Measurements from ENCODE around the gene RHEBL1. TPM values are rescaled to one million over a fixed set of nuclear protein-coding genes. Genes with fewer than 3 reads are reported as not detected.

RHEBL1 gene
- total RNA-seq, 1 donor from 2014 or later = 5.4 TPM

DNA sequence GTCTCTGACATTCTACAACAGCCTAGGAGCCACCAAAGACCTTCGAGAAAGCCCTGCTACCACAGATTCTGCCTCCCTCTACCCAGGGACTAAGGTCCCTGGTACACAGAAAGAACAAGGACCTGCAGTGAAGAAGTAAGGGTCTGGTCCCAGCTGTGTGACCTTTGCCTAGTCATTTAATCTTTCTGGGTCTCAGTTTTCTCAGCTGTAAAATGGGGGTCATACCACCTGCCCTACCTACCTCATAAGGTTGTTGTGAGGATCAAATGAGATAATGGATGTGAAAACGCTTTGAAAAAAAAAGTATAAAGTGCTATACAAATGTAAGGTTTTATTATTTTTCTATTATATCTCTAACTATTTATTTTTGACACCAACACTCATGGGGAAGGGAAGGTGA lies 46.0 kb downstream of the RHEBL1 start:
- intact Hi-C loops (cut with micrococcal nuclease) = no loop called here

DNA sequence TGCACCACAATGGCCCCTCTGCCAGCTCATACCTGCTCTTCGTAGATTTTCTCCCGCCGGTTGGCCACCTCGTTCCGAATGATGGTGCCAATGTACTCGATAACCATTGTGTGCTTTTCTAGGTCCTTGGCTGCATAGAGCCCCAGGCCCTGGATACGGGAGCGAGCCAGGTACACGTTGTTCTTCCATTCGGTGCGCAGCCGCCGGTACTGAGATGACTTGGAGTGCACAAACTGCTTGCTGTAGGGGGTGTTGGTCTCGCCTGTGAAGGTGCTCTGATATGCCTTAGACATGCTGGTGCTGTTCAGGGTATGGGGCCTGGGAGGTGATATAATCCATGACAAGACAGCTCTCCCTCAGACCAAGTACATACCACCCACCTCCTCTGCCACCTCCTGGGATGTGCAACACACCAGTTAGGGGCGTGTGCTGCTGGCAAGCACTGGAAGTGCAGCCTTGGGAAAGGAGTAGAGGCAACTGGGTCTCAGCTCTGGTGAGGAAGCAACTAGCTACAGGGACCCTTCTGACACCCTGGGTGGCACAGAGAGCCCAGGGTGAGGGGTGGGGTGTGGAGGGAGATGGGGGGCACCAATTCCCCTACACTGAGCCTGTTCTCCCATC lies 47.1 kb downstream of the RHEBL1 start:
- intact Hi-C loops (cut with micrococcal nuclease) = no loop called here

DNA sequence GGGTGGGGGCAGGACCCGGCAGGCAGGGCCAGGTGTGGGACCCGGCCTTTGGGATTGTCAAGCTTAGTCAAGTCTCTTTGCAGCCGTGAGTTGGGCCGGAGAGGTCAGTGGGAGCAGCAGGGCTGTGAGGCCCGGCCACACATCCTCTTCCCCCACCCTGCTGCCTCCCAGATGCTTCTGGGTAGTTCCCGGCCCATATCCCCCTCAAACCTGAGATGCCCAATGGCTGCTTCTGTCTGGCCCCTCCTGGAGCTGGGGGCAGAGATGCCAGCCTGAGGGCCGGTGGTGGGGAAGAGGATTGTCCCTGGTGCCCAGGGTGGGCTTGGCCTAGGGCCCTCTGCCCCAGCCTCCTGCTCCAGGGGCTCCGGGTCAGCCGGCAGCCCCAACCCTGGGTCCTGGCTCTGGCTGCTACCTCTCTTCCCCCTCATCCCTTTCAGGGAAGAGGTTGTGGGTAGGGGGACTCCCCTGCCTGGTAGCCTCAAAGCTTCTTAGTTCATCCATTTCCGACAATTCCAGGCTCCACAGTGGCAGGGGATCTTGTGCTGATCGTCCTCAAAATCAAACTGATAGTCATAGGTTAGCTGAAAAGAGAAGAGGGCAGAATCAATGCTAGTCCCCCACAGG lies 48.4 kb downstream of the RHEBL1 start:
- intact Hi-C loops (cut with micrococcal nuclease) = no loop called here

DNA sequence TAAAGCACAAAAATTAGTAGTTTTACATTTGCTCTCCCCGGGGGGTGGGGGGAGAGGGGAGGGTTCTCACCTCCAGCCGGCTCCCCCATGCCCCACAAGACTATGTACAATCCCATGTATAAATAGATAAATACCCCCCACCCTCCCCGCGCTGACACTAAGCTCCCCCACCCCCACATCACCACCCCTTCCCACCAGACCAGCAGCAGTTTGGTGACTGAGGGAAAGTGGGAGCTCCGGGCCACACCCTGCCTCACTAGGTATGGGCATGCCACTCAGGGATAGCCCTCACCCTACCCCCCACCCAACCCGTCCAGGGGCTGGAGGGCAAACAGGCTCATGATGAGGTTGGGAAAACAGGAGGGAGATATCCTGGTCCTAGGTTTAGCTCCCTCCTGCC lies 49.3 kb downstream of the RHEBL1 start:
- intact Hi-C loops (cut with micrococcal nuclease) = no loop called here

DNA sequence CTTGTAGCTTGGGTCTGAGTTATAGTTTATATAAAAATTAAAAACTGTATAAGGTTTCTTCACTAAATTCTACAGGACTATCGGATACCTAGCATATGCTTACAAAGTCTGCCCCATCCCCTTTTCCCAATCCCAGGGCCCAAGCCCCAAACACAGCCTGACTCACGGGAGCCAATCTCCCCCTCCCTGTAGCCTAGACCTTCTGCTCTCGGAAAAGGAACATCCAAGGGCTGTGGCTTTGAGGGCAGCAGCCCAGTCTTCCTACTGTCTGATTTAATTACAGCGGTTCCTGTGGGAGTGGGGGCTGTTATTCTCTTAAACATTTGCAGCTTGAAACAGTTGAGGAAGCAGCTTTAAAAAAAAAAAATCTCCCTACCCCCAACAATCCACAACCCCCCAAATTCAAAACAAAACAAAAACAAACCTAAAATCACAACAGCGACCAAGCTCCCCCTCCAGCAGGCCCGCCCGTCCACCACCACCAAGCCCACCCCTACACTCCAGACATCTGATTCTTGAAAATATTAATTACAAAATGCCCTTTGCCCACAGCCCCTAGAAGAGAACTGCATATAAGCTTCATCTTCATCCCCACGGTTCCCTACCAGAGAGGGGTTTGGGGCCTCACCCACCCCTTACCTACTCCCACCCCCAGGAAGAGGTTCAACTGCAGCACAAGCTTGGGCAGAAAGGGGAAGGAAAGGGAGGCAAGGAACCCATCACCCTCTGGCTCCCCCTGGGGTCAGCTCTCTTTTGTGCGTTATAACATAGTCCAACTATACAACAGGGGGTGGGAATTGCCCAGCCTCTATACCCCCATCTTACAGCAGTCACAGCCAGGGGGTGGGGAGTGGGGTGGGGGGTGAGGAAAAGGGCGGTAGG lies 50.1 kb downstream of the RHEBL1 start:
- intact Hi-C loops (cut with micrococcal nuclease) = loop anchor here (5.0 kb wide), 1 partner anchor 37 kb away; no protein-coding TSS in a partner anchor

DNA sequence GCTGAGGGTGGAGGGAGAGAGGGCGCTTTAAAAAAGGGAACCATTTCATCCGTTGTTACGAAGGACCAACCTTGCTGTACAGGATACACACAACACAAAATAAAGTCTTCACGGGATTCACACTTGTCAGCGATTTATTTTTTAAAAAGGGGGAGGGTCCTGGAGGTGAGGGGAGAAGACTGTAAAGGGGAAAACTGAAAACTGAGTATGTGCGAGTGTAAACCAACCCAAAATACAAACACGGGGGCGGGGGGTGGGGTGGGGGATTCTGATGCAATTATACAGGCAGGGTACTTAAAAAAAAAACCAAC lies 50.7 kb downstream of the RHEBL1 start:
- intact Hi-C loops (cut with micrococcal nuclease) = loop anchor here (5.0 kb wide), 1 partner anchor 37 kb away; no protein-coding TSS in a partner anchor

DNA sequence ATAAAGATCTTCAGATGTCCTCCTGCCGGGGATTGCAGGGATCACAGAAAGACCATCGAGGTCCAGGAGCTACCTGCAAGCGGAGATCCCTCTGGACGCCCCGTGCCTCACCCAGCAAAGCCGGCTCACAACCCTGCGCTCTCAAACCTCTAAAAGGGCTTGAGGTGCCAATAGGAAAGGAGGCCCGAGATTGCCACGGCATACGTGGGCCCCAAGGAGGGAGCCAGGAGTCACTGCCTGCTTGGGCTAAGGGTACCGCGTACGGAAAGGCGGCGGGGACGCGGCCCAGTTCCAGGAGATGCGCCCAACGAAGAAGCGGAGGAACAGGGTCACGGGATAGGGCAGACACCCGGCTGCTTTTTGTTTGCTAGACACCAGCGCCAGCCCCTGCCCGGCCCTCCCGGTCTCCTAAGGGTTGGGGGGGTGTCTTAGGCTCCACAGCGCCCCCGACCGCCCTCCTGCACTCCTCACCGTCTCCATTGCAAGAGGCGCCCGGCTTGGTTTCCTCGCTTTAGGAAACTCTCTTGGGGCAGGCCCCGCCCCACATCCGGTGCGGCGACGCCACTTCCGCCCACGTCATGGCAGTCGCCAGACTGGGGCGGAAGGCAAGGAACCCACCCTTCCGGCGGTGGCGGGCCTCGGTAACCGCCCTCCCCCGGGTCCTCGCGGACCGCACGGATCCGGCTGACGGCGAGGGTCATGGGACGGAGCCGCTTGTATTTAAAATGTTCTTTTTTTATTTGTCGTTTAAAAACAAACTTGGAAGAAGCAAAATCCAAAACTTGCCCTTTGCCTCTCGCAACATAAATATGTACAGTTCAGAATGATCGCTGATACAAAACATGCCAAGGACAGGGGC lies 51.3 kb downstream of the RHEBL1 start, which contains the start of gene PRKAG1:
Gene PRKAG1 (minus strand): TSS at position 516 of the 859 bp plus-strand sequence. CDS start 36 bp downstream, at position 480.
- intact Hi-C loops (cut with micrococcal nuclease) = loop anchor here (1.0 to 5.0 kb wide), 7 partner anchors 20 to 216 kb away; partner anchors contain the start of gene DDX23

DNA sequence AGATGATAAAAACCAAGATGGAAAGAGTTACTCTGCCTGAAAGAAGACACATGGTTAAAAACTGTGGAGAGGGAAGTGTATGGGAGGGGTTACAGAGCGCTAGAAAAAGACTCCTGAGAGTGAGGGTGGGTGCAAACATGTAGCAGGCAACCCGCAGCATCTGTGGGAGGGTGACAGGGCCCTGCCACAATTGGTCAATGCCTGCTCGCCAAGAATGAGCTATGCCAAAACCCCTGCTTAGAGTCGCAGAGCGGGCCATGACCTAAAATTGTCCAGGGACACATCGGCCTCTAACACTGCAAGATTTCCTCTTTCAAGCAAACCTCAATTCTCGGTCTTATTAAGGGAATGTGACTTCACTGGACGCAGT lies 51.9 kb downstream of the RHEBL1 start:
- intact Hi-C loops (cut with micrococcal nuclease) = loop anchor here (1.0 to 5.0 kb wide), 7 partner anchors 20 to 216 kb away; partner anchors contain the start of gene DDX23

DNA sequence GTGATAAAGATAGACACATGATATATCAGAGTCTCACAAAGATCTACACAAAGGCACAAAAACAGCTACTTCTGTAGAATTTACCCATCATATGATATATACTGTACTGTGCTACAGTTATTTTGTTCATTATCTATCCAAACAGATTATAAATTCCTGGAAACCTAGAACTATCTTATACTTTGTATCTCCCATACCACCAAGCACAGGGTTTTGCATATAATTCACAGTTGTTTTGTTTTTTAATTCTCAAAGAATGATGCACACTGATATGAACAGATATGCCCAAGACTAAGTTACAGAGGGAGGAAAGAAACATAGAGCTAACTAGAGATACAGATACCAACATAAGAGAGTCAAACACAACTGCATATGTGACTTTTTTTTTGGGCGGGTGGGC lies 54.6 kb downstream of the RHEBL1 start:
- intact Hi-C loops (cut with micrococcal nuclease) = loop anchor here (5.0 kb wide), 1 partner anchor 33 kb away; no protein-coding TSS in a partner anchor

Other genes with a start within 250 kb of the RHEBL1 start
- gene DDX23, start 217.8 kb downstream of the RHEBL1 start, total RNA-seq = 120 and 132 TPM in 2 replicates
- gene RND1, start 204.1 kb downstream of the RHEBL1 start, total RNA-seq = 1.6 and 1.7 TPM in 2 replicates
- 55.9 and 59.9 TPM in 2 replicates for gene FKBP11, start 144.5 kb downstream of the RHEBL1 start, total RNA-seq
- 126 TPM in 2 replicates for gene ARF3, start 112.5 kb downstream of the RHEBL1 start, total RNA-seq
- gene WNT10B, start 98.2 kb downstream of the RHEBL1 start, total RNA-seq = 1.2 and 1.9 TPM in 2 replicates
- not detected in 2 replicates for gene WNT1, start 91.7 kb downstream of the RHEBL1 start, total RNA-seq
- 0.16 and 0.23 TPM in 2 replicates for gene DDN, start 70.6 kb downstream of the RHEBL1 start, total RNA-seq
- gene PRKAG1, start 51.2 kb downstream of the RHEBL1 start, total RNA-seq = 66.7 and 73.8 TPM in 2 replicates
- 106 and 109 TPM in 2 replicates for gene KMT2D, start 9.2 kb downstream of the RHEBL1 start, total RNA-seq
- 0.07 and 0.09 TPM in 2 replicates for gene DHH, start 24.8 kb upstream of the RHEBL1 start, total RNA-seq
- 45.4 and 47.4 TPM in 2 replicates for gene LMBR1L, start 40.9 kb upstream of the RHEBL1 start, total RNA-seq
- 2,161 and 2,173 TPM in 2 replicates for gene TUBA1B, start 61.4 kb upstream of the RHEBL1 start, total RNA-seq
- gene TUBA1A, start 119.1 kb upstream of the RHEBL1 start, total RNA-seq = 90.7 and 92.8 TPM in 2 replicates
- gene TUBA1C, start 195.1 kb upstream of the RHEBL1 start, total RNA-seq = 250 and 257 TPM in 2 replicates
- not detected in 2 replicates for gene PRPH, start 225.2 kb upstream of the RHEBL1 start, total RNA-seq

Measured in T-helper 2 cell treated with Interferon-gamma antibody and Interleukin-4, amounts not matched to agents 100 ng/mL and 5 ng/mL, for 36 hours (primary cell).